Measurements from ENCODE around the gene TMPRSS4. TPM values are rescaled to one million over a fixed set of nuclear protein-coding genes. Genes with fewer than 3 reads are reported as not detected.

TMPRSS4 gene
- total and polyA plus RNA-seq, 2 of the 13 experiments (the other 11 are each of a cell fraction or from before 2014, with no cell fraction given) = 0.32 TPM; not detected in 1

- TF ChIP-seq, protein P1, sequence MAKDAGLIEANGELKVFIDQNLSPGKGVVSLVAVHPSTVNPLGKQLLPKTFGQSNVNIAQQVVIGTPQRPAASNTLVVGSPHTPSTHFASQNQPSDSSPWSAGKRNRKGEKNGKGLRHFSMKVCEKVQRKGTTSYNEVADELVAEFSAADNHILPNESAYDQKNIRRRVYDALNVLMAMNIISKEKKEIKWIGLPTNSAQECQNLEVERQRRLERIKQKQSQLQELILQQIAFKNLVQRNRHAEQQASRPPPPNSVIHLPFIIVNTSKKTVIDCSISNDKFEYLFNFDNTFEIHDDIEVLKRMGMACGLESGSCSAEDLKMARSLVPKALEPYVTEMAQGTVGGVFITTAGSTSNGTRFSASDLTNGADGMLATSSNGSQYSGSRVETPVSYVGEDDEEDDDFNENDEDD (CRISPR knock-in tag; IDR thresholded peaks at IDR 0.05; ENCODE audit: borderline replicate concordance) = no peak
Observed at GRCh38 chr11:118051136-118051610, 25.7 kb upstream of the TMPRSS4 start (continued).

DNA sequence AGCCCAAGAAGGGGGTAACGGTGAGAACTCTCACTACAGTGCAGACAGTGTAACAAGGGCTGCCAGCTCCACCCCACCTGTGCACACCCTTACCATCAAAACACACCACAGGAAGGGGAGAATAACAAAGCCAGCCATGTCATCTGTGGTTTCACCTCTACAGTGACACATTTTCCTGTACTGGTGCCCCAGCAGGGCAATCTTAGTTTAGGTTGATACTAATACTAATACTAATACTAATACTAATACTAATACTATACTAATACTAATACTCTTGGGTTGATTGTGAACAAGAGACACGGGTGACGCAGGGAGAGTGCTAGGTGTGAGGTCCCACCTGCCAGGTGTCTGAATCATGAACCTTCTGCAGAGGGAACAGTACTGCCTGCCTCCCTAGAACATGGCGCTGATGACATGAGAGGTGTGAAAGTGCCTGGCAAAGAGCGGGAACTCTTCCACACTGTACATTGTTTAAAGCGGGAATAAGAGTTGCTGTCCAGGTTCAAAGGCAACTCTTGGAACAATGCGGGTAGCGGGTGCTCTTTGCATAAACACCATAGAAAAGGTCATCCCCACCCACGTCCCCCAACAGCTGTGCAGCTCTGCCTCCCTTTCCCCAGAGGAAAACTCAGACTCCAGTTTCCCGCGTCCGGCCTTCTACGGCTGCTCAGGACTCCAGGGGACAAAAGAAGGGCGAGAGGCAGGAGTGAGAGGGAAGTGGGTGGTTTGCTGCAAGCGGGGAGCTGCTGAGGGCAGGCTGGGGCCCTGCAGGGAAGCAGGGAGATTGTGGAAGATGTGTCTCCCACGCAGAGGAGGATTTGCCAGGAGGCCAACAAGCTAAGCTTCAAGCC lies 25.0 kb upstream of the TMPRSS4 start:
- DNase-seq (ENCODE audit: low spot score) (no peak), ATAC-seq (no peak)
- POLR2A ChIA-PET = no interaction called here

More for the DNA sequence above, 25.0 kb upstream of the TMPRSS4 start:
- H3K4me2 ChIP-seq (ENCODE audit: low read depth, low read length) = no peak overlapping the region
- TF ChIP-seq PHF8 (CRISPR knock-in tag; IDR thresholded peaks at IDR 0.05) (no peak), CREB1 (IDR thresholded peaks at IDR 0.05) (no peak), CREB1 (CRISPR knock-in tag; IDR thresholded peaks at IDR 0.05) (no peak)
- no peaks in the 10 kb centered on the region for H3K79me2 ChIP-seq (ENCODE audit: insufficient read depth, low read length)
- in situ Hi-C loops (cut with HindIII; ENCODE audit: extremely low pct_ligation_motif_present, low pct_unique_long_range_greater_than_20kb) (loop anchor here (10.0 kb wide), 1 partner anchor 217 kb away; no protein-coding TSS in a partner anchor), intact Hi-C loops (cut with micrococcal nuclease; ENCODE audit: unreplicated experiment) (no loop called here)
- 55% methylated on average over 16 of the region's 16 CpGs for WGBS (ENCODE audit: low lambda C conversion rate)
- H3K27ac ChIP-seq (ENCODE audit: extremely low read length, insufficient read depth, low read length) = no peak overlapping the region
- H4K20me1 ChIP-seq (ENCODE audit: insufficient read depth, low read length) = no peaks in the 10 kb centered on the region
- FAIRE-seq = no peak
- no peaks in the 10 kb centered on the region for H3K4me1 ChIP-seq (ENCODE audit: insufficient read depth, low read length)
- peaks cover 0 to 36% of the 10 kb centered on the region in 2 experiments; a peak in 2 of 5 replicates for H3K27me3 ChIP-seq (ENCODE audit: control insufficient read depth in 1 of 2, insufficient read depth in 2 of 2, low read length in 2 of 2)
- H3K9me3 ChIP-seq (ENCODE audit: low read length) = no peaks in the 10 kb centered on the region
- CTCF ChIA-PET (ENCODE audit: low intra/inter-chr PET ratio, low total read pairs) = no interaction called here
- no TSS peak for BruUV-seq (replicated peaks)
- no peak overlapping the region for H3K4me3 ChIP-seq (replicated peaks in 1 of 3; ENCODE audit: insufficient read depth in 1 of 3, low read depth in 2 of 3, low read length in 3 of 3)
- no peak overlapping the region for H2AFZ ChIP-seq (ENCODE audit: low read length)
- no peak overlapping the region for H3K9ac ChIP-seq (ENCODE audit: insufficient read depth, low read depth, low read length)
- no peaks in the 10 kb centered on the region for H3K36me3 ChIP-seq (replicated peaks in 1 of 2; ENCODE audit: control insufficient read depth in 1 of 2, insufficient read depth in 2 of 2, low read length in 2 of 2)

Measured in HepG2 (cell line).